Measurements from ENCODE around the gene RAD52.

Gene RAD52

GRCh38 chr12:897386-897785, 52.1 kb downstream of the RAD52 start:
- H3K4me1 ChIP-seq, result peaks cover 0 to 15% (median 0%) of the 10 kb centered on the region in 4 donors
- intact Hi-C loops (cut with DNase I; ENCODE audit: low total_unique reads), result no loop called here
- no peaks in the 10 kb centered on the region for H3K9me3 ChIP-seq
- TF ChIP-seq CTCF (IDR thresholded peaks at IDR 0.05), result no peak
- peaks cover 86 to 100% (median 89%) of the 10 kb centered on the region in 3 donors for H3K36me3 ChIP-seq
- DNase-seq, result no peak
- H3K27ac ChIP-seq, result peak overlapping the region in 1 of 2 donors; percentile 1
- no peaks in the 10 kb centered on the region for H3K27me3 ChIP-seq
- no peak overlapping the region for H3K4me3 ChIP-seq

- Histone ChIP-seq H3K4me1 (peaks cover 0 to 15% (median 0%) of the 10 kb centered on the region in 4 donors), H3K4me3 (no peak overlapping the region), H3K27me3 (no peaks in the 10 kb centered on the region), H3K9me3 (no peaks in the 10 kb centered on the region), H3K36me3 (peaks cover 79 to 99% (median 84%) of the 10 kb centered on the region in 3 donors), H3K27ac (peak overlapping the region; percentile 12 to 43)
- intact Hi-C loops (cut with DNase I; ENCODE audit: low total_unique reads), result no loop called here
- TF ChIP-seq CTCF (IDR thresholded peaks at IDR 0.05), result no peak
- DNase-seq, result no peak
These were observed 53.5 kb downstream of the RAD52 start for GRCh38 chr12:896031-896430.

- no peak for TF ChIP-seq CTCF (IDR thresholded peaks at IDR 0.05)
- H3K27ac ChIP-seq, result no peak overlapping the region
- intact Hi-C loops (cut with DNase I; ENCODE audit: low total_unique reads), result loop anchor here (1.0 kb wide), 1 partner anchor 21 kb away; no protein-coding TSS in a partner anchor
- no peak overlapping the region for H3K4me3 ChIP-seq
- no peaks in the 10 kb centered on the region for H3K9me3 ChIP-seq
- DNase-seq, result no peak
- H3K36me3 ChIP-seq, result peaks cover 79 to 99% (median 86%) of the 10 kb centered on the region in 3 donors
- H3K4me1 ChIP-seq, result peaks cover 0 to 15% (median 0%) of the 10 kb centered on the region in 4 donors
- no peaks in the 10 kb centered on the region for H3K27me3 ChIP-seq
These were observed 55.3 kb downstream of the RAD52 start for GRCh38 chr12:894226-894625.

GRCh38 chr12:886206-886605, 63.3 kb downstream of the RAD52 start:
- Histone ChIP-seq H3K4me3 (no peak overlapping the region), H3K4me1 (no peaks in the 10 kb centered on the region), H3K27ac (no peak overlapping the region), H3K36me3 (peaks cover 95 to 98% (median 96%) of the 10 kb centered on the region in 3 donors), H3K27me3 (no peaks in the 10 kb centered on the region), H3K9me3 (no peaks in the 10 kb centered on the region)
- TF ChIP-seq CTCF (IDR thresholded peaks at IDR 0.05), result no peak
- intact Hi-C loops (cut with DNase I; ENCODE audit: low total_unique reads), result no loop called here
- DNase-seq, result no peak

- Histone ChIP-seq H3K27me3 (no peaks in the 10 kb centered on the region), H3K4me3 (no peak overlapping the region), H3K27ac (no peak overlapping the region), H3K4me1 (no peaks in the 10 kb centered on the region), H3K9me3 (no peaks in the 10 kb centered on the region), H3K36me3 (peaks cover 96 to 99% (median 98%) of the 10 kb centered on the region in 3 donors)
- no peak for TF ChIP-seq CTCF (IDR thresholded peaks at IDR 0.05)
- no peak for DNase-seq
- intact Hi-C loops (cut with DNase I; ENCODE audit: low total_unique reads), result no loop called here
These were observed 63.8 kb downstream of the RAD52 start for GRCh38 chr12:885701-886100.

Measured in tibial artery (tissue), 4 donors.